ENCODE data around the gene PDE4C.
A peak's percentile ranks its signal among the peaks of the same experiment; 100 is the strongest.

PDE4C gene

GRCh38 chr19:18264971-18265540 is 38.8 kb upstream of the PDE4C start:
- Histone ChIP-seq H3K4me3 (ENCODE audit: low read length in 2 of 2) (no peak overlapping the region), H3K9me3 (ENCODE audit: control insufficient read depth in 2 of 2, low read length in 2 of 2) (no peaks in the 10 kb centered on the region), H3K4me1 (ENCODE audit: control insufficient read depth in 2 of 2, insufficient read depth in 2 of 2, low read length in 2 of 2) (no peaks in the 10 kb centered on the region), H3K27me3 (ENCODE audit: control insufficient read depth in 2 of 2, insufficient read depth in 2 of 2, low read length in 2 of 2) (no peaks in the 10 kb centered on the region), H3K9ac (ENCODE audit: low read depth in 1 of 2, low read length in 2 of 2) (no peak overlapping the region), H3K36me3 (ENCODE audit: control insufficient read depth in 2 of 2, insufficient read depth in 2 of 2, low read length in 2 of 2) (peaks cover 30 to 42% of the 10 kb centered on the region in 2 donors), H3K27ac (ENCODE audit: low read depth in 2 of 2, low read length in 2 of 2) (no peak overlapping the region)

DNA sequence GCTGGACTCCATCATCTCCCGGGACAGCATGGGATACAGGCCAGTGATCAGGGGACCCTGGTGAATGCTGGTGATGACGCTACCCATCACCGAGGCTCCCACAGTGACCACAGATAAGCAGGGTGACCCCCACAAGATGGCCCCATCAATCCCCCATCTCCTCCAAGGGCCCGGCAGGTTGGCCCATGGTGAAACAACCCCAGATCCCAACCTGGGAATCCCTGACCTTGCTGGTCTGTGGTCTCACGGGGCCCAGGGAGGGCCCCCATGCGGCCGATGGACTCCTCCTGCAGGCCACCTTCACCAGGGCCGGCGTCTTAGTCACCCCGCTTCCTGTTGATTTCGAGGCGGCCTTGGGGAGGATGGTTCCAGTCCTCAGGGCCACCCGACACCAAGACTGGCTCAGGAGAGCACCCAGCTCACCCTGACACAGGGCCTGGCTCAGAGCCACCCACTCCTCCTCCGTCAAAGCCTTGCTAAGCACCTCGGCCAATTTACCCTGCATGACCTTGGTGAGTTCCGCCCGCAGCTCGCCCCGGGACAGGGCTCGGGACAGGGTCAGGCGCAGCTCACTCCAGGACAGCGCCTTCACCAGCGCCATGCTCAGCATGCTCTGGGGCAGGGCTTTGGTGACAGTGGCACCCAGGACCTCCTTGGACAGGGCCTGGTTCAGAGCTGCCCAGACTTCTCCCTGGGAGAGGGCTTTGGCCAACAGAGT is 38.1 kb upstream of the PDE4C start:
- Histone ChIP-seq H3K9me3 (ENCODE audit: control insufficient read depth in 2 of 2, low read length in 2 of 2) (no peaks in the 10 kb centered on the region), H3K4me3 (ENCODE audit: low read length in 2 of 2) (no peak overlapping the region), H3K27me3 (ENCODE audit: control insufficient read depth in 2 of 2, insufficient read depth in 2 of 2, low read length in 2 of 2) (no peaks in the 10 kb centered on the region), H3K27ac (ENCODE audit: low read depth in 2 of 2, low read length in 2 of 2) (no peak overlapping the region), H3K4me1 (ENCODE audit: control insufficient read depth in 2 of 2, insufficient read depth in 2 of 2, low read length in 2 of 2) (no peaks in the 10 kb centered on the region), H3K36me3 (ENCODE audit: control insufficient read depth in 2 of 2, insufficient read depth in 2 of 2, low read length in 2 of 2) (peaks cover 30 to 42% of the 10 kb centered on the region in 2 donors), H3K9ac (ENCODE audit: low read depth in 1 of 2, low read length in 2 of 2) (no peak overlapping the region)

- Histone ChIP-seq H3K4me1 (ENCODE audit: control insufficient read depth in 2 of 2, insufficient read depth in 2 of 2, low read length in 2 of 2) (no peaks in the 10 kb centered on the region), H3K27ac (ENCODE audit: low read depth in 2 of 2, low read length in 2 of 2) (no peak overlapping the region), H3K27me3 (ENCODE audit: control insufficient read depth in 2 of 2, insufficient read depth in 2 of 2, low read length in 2 of 2) (no peaks in the 10 kb centered on the region), H3K9ac (ENCODE audit: low read depth in 1 of 2, low read length in 2 of 2) (no peak overlapping the region), H3K36me3 (ENCODE audit: control insufficient read depth in 2 of 2, insufficient read depth in 2 of 2, low read length in 2 of 2) (peaks cover 30 to 39% of the 10 kb centered on the region in 2 donors), H3K4me3 (ENCODE audit: low read length in 2 of 2) (no peak overlapping the region), H3K9me3 (ENCODE audit: control insufficient read depth in 2 of 2, low read length in 2 of 2) (no peaks in the 10 kb centered on the region)
Observed at GRCh38 chr19:18263324-18264136, 37.3 kb upstream of the PDE4C start.

DNA sequence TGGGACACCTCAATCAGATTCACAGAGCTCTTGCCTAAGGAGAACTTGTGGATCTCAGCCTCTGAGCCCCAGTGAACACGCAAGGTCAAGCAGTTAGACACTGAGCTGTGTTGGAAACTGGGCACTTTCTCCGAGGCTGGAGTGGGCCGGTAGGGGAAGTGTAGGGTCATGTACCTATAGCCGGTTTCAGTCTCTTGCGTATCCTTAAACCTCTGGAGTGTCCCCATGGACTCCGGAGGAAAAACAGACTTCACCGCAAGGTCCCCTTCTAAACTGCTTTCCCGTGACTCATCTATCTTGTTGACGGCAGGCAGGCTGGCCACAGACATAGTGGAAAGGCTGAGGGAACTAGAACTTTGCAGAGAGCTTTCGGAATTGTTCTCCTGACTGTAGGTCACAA is 36.7 kb upstream of the PDE4C start:
- H3K27me3 ChIP-seq (ENCODE audit: control insufficient read depth in 2 of 2, insufficient read depth in 2 of 2, low read length in 2 of 2), result no peaks in the 10 kb centered on the region
- peaks cover 25 to 39% of the 10 kb centered on the region in 2 donors for H3K36me3 ChIP-seq (ENCODE audit: control insufficient read depth in 2 of 2, insufficient read depth in 2 of 2, low read length in 2 of 2)
- H3K4me1 ChIP-seq (ENCODE audit: control insufficient read depth in 2 of 2, insufficient read depth in 2 of 2, low read length in 2 of 2), result no peaks in the 10 kb centered on the region
- H3K4me3 ChIP-seq (ENCODE audit: low read length in 2 of 2), result no peak overlapping the region
- H3K9me3 ChIP-seq (ENCODE audit: control insufficient read depth in 2 of 2, low read length in 2 of 2), result no peaks in the 10 kb centered on the region
- H3K9ac ChIP-seq (ENCODE audit: low read depth in 1 of 2, low read length in 2 of 2), result no peak overlapping the region
- H3K27ac ChIP-seq (ENCODE audit: low read depth in 2 of 2, low read length in 2 of 2), result no peak overlapping the region

DNA sequence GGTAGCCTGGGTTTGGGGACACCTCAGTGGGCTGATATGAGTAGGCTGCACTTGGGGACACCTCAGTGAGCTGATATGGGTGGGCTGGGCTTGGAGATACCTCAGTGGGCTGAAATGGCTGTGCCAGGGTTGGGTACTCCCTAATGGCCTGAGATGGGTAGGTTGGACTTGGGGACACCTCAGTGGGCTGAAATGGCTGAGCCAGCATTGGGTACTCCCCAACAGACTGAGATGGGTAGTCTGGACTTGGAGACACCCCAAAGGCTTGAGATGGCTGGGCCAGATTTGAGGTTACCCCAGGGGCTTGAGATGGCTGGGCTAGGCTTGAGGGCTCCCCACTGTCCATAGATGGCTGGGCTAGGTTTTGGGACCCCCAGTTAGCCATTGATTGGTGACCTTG is 35.9 kb upstream of the PDE4C start:
- no peak overlapping the region for H3K27ac ChIP-seq (ENCODE audit: low read depth in 2 of 2, low read length in 2 of 2)
- H3K4me1 ChIP-seq (ENCODE audit: control insufficient read depth in 2 of 2, insufficient read depth in 2 of 2, low read length in 2 of 2), result no peaks in the 10 kb centered on the region
- no peak overlapping the region for H3K9ac ChIP-seq (ENCODE audit: low read depth in 1 of 2, low read length in 2 of 2)
- H3K27me3 ChIP-seq (ENCODE audit: control insufficient read depth in 2 of 2, insufficient read depth in 2 of 2, low read length in 2 of 2), result no peaks in the 10 kb centered on the region
- no peak overlapping the region for H3K4me3 ChIP-seq (ENCODE audit: low read length in 2 of 2)
- H3K36me3 ChIP-seq (ENCODE audit: control insufficient read depth in 2 of 2, insufficient read depth in 2 of 2, low read length in 2 of 2), result peaks cover 21 to 35% of the 10 kb centered on the region in 2 donors
- H3K9me3 ChIP-seq (ENCODE audit: control insufficient read depth in 2 of 2, low read length in 2 of 2), result no peaks in the 10 kb centered on the region

GRCh38 chr19:18261474-18261873 is 35.2 kb upstream of the PDE4C start:
- H3K9ac ChIP-seq (ENCODE audit: low read depth in 1 of 2, low read length in 2 of 2), result no peak overlapping the region
- no peak overlapping the region for H3K4me3 ChIP-seq (ENCODE audit: low read length in 2 of 2)
- peaks cover 14 to 29% of the 10 kb centered on the region in 2 donors for H3K36me3 ChIP-seq (ENCODE audit: control insufficient read depth in 2 of 2, insufficient read depth in 2 of 2, low read length in 2 of 2)
- no peaks in the 10 kb centered on the region for H3K27me3 ChIP-seq (ENCODE audit: control insufficient read depth in 2 of 2, insufficient read depth in 2 of 2, low read length in 2 of 2)
- H3K27ac ChIP-seq (ENCODE audit: low read depth in 2 of 2, low read length in 2 of 2), result no peak overlapping the region
- no peaks in the 10 kb centered on the region for H3K9me3 ChIP-seq (ENCODE audit: control insufficient read depth in 2 of 2, low read length in 2 of 2)
- no peaks in the 10 kb centered on the region for H3K4me1 ChIP-seq (ENCODE audit: control insufficient read depth in 2 of 2, insufficient read depth in 2 of 2, low read length in 2 of 2)

- Histone ChIP-seq H3K9me3 (ENCODE audit: control insufficient read depth in 2 of 2, low read length in 2 of 2) (no peaks in the 10 kb centered on the region), H3K4me3 (ENCODE audit: low read length in 2 of 2) (no peak overlapping the region), H3K4me1 (ENCODE audit: control insufficient read depth in 2 of 2, insufficient read depth in 2 of 2, low read length in 2 of 2) (peaks cover 6 to 7% of the 10 kb centered on the region in 2 donors), H3K9ac (ENCODE audit: low read depth in 1 of 2, low read length in 2 of 2) (no peak overlapping the region), H3K27ac (ENCODE audit: low read depth in 2 of 2, low read length in 2 of 2) (no peak overlapping the region), H3K27me3 (ENCODE audit: control insufficient read depth in 2 of 2, insufficient read depth in 2 of 2, low read length in 2 of 2) (no peaks in the 10 kb centered on the region), H3K36me3 (ENCODE audit: control insufficient read depth in 2 of 2, insufficient read depth in 2 of 2, low read length in 2 of 2) (peaks cover 5 to 15% of the 10 kb centered on the region in 2 donors)
Observed at GRCh38 chr19:18259893-18260292, 33.7 kb upstream of the PDE4C start.

DNA sequence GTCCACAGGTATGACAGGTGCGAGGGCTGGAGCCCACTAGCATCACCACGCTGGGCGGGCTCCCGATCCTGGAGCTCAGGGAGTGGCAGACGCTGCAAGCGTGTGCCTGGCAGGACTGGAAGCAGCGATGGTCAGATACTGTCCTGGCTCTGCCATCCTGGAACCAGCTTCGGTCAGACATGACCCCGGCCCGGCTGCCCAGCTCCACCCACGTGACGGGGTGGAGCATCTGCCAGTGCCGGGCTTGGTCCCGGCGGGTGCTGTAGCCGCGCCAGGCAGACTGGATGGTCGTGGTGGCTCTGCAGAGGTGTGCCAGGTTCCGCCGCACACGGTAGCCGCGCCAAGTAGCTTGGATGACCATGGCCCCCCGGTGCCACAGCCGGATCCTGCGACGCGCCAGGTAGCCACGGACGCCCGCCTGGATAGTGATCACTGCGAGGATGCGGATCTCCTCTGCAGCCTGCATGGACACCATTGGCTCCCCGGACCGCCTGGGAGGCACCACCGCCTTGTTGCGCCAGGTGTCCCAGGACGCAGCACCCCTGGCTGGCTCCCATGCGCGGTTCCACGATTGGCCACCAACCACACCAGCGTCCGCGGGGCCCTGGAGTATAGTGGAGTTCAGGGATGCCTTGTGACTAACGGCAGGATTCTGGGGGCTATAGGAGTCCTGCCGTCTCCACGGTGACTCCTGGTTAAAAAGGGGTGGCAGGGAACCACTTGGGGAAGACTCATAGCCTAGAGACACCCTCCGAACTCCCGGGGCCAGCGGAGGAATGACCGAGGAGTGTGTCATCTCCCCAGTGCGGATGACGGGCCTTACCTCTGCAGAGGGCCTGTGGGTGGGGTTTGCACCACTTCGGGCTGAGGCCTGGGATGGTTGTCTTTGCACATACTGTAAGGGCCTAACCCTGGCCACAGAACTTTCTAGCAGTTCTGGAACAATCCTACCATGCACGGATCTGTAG is 31.5 kb upstream of the PDE4C start:
- Histone ChIP-seq H3K4me3 (ENCODE audit: low read length in 2 of 2) (no peak overlapping the region), H3K4me1 (ENCODE audit: control insufficient read depth in 2 of 2, insufficient read depth in 2 of 2, low read length in 2 of 2) (peaks cover 22 to 25% of the 10 kb centered on the region in 2 donors), H3K27ac (ENCODE audit: low read depth in 2 of 2, low read length in 2 of 2) (no peak overlapping the region)

GRCh38 chr19:18254546-18255503 is 28.6 kb upstream of the PDE4C start:
- H3K9ac ChIP-seq (ENCODE audit: low read depth in 1 of 2, low read length in 2 of 2), result peak overlapping the region; percentile 38 to 72

More for the DNA sequence above, 31.5 kb upstream of the PDE4C start:
- H3K27me3 ChIP-seq (ENCODE audit: control insufficient read depth in 2 of 2, insufficient read depth in 2 of 2, low read length in 2 of 2), result no peaks in the 10 kb centered on the region
- H3K9ac ChIP-seq (ENCODE audit: low read depth in 1 of 2, low read length in 2 of 2), result no peak overlapping the region
- H3K9me3 ChIP-seq (ENCODE audit: control insufficient read depth in 2 of 2, low read length in 2 of 2), result no peaks in the 10 kb centered on the region
- H3K36me3 ChIP-seq (ENCODE audit: control insufficient read depth in 2 of 2, insufficient read depth in 2 of 2, low read length in 2 of 2), result peaks cover 0 to under 1% of the 10 kb centered on the region in 2 donors

More at GRCh38 chr19:18254546-18255503, 28.6 kb upstream of the PDE4C start:
- Histone ChIP-seq H3K36me3 (ENCODE audit: control insufficient read depth in 2 of 2, insufficient read depth in 2 of 2, low read length in 2 of 2) (peaks cover 0 to 3% of the 10 kb centered on the region in 2 donors), H3K9me3 (ENCODE audit: control insufficient read depth in 2 of 2, low read length in 2 of 2) (no peaks in the 10 kb centered on the region), H3K4me3 (ENCODE audit: low read length in 2 of 2) (peak overlapping the region; percentile 41 to 42), H3K4me1 (ENCODE audit: control insufficient read depth in 2 of 2, insufficient read depth in 2 of 2, low read length in 2 of 2) (peaks cover 22 to 27% of the 10 kb centered on the region in 2 donors), H3K27me3 (ENCODE audit: control insufficient read depth in 2 of 2, insufficient read depth in 2 of 2, low read length in 2 of 2) (no peaks in the 10 kb centered on the region), H3K27ac (ENCODE audit: low read depth in 2 of 2, low read length in 2 of 2) (peak overlapping the region; percentile 83 to 91)
